NCI-H1105 (cell line): ENCODE results near the gene FSTL1.

Source experiments
- DNase-seq: peaks from one replicate; lab custom pipeline; 2025; lab: John Stamatoyannopoulos, UW

FSTL1 gene

GRCh38 chr3:120440001-120440703 lies 10.6 kb downstream of the FSTL1 start:
- DNase-seq: no peak

DNA sequence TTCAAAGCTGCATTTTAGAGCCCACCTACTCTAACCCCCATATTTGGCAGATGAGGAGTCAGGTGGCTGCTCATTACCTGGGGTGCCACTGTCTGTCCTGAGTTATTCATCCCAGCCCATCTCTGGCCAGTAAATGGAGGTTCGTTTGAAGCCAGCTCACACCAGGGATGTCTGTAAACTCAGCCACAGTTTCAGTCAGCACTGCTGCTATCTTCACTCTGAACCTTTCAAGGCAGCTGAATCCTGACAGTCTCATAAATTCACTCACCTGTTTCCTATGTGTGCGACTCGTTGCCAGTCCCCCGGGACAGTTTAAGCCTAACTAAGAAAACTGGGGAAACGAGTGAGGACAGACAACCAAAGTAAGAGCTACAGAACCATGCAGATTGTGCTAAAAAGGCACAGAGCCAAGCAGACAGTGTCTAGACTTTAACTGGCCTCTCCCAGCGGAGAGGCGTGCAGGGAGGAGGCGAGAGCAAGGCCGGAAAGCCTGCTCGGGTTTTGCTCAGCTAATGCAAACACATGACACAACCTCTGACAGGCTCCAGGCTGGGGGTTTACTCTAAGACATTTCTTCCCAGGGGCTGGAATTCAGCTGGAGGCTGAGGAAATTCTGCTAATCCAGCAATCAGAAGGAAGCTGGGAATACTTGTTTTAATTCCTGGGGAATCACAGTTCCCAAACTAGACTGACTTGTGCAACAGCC lies 12.0 kb downstream of the FSTL1 start:
- DNase-seq: no peak

- DNase-seq: no peak
These were observed 12.6 kb downstream of the FSTL1 start for GRCh38 chr3:120438216-120438615.

DNA sequence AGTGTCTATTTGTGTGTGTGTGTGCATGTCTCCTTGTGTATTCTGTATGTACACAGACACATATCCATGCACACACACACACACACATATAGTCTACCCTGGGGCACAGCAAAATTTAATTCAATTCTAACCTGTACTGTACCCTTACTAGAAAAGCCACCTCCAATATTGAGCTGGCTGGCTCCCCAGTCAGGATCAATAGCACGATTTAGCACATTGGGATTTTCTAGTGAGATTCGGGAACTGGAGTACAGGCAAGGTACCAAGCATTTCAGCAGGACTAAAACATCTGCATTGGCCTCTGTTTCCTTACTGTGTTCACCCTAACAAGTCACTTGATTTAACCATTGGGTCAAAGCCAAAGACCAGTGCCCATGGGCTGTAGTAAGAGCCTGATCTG lies 13.2 kb downstream of the FSTL1 start:
- DNase-seq: no peak

GRCh38 chr3:120436523-120437050 lies 14.2 kb downstream of the FSTL1 start:
- no peak for DNase-seq

DNA sequence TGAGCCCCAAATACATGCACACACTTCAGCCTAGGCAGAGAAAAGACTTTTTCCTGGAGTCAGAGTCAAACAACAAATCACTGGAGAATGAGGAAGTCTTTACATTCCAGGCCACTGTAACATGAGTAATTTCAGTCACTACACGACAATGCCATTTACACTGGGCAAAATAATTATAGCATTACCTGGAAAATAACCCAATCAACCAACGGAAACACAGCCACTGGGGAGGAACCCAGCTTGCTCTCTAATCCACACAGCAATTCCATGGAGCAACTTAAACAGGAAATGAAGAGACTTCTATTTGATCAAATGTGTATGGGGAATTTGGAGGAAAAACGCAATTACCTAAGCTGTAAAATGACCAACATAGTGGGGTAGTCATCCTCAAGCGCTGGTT lies 15.2 kb downstream of the FSTL1 start:
- DNase-seq: no peak

- no peak for DNase-seq
These were observed 17.0 kb downstream of the FSTL1 start for GRCh38 chr3:120433662-120434331.

GRCh38 chr3:120432150-120432860 lies 18.5 kb downstream of the FSTL1 start:
- no peak for DNase-seq

DNA sequence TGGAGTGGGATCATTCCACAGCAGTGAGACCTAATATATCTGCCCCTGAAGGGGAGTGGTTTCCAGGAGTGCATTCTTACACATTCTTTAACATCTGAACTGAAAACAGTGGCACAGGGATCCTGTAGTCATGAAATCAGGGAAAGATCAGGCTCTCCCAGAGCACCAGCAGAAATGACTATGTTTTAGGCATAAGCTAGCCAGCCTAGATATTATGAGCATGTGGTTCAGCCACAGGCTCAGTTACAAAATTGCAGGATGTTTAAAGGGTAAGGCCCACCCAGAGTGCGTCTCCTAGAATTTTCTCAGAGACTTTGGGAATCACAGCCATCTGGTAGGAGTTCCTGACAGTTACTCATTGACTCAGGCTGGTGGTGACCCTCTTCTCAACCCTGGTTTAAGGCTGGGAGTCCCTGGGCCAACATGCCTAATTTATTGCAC lies 20.9 kb downstream of the FSTL1 start:
- no peak for DNase-seq

- DNase-seq: no peak
These were observed 21.9 kb downstream of the FSTL1 start for GRCh38 chr3:120428924-120429323.

- no peak for DNase-seq
These were observed 23.6 kb downstream of the FSTL1 start for GRCh38 chr3:120427201-120427600.

GRCh38 chr3:120425572-120426250 lies 25.1 kb downstream of the FSTL1 start:
- DNase-seq: no peak

- no peak for DNase-seq
These were observed 25.7 kb downstream of the FSTL1 start for GRCh38 chr3:120424976-120425570.

GRCh38 chr3:120424506-120424905 lies 26.3 kb downstream of the FSTL1 start:
- DNase-seq: no peak

- DNase-seq: no peak
These were observed 27.4 kb downstream of the FSTL1 start for GRCh38 chr3:120423432-120423831.

DNA sequence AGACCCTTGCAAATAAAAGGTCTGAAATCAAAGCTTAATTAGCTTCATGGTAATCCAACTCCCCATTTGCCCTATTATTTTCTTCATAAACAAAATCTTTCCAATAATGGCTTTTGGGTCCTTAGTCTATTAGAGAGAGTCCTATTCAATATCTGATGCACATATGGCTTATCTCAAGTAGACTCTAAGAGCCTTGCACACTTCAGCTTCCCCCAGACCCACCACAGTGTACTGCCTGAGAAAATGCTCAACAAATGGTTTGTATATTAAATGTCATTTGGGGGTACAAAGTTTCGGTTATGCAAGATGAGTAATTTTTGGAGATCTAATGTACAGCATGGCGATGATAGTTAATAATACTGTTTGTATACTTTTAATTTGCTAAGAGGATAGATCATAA lies 28.9 kb downstream of the FSTL1 start:
- DNase-seq: no peak

DNA sequence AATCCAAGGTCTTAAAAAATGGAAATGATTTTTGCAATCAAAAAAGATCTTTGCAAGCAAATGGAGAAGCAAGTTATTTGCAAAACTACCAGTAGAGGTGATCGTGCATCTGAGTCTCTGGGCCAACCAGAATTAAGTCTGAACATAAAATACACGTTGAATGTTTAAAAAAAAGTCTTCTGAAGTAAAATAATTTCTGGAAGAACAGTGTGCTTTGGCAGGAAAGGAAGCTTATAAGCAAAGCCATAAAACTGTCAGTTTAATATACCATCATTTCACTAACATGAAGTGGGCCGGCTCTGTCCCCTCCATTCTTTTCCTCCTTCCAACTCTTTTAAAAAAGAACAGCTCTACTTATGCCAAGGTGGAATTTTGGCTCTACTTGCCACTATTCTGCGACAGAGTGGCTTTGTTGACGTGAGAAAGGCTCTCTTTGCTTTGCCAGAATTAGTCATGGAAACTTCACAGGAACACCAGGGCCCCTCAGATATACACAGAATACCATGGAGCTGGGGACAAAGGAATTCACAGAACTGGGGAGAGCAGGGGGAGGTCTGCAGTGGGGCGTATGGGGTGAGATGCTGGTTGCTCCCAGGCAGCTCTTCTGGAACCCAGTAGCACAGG lies 29.8 kb downstream of the FSTL1 start:
- DNase-seq: no peak

DNA sequence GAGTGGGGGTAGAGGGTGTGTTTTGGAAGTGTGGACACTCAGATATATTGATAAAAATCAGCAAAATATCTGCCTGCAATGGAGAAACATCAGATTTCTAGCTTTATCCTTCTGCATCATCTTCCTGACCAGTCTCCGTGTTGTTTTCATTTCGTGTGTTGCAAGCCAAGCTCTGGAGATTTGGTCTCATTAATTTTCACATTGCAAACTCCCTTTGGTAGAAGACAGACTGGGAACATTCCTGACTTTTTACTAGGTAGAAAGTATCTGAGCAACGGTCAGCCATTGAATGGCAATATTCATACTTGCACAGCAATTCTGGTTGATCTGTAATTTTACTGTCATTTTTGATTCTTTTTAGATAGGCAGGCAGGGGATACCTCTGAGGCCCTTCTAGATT lies 30.4 kb downstream of the FSTL1 start:
- no peak for DNase-seq

GRCh38 chr3:120419797-120420196 lies 31.0 kb downstream of the FSTL1 start:
- DNase-seq: no peak

DNA sequence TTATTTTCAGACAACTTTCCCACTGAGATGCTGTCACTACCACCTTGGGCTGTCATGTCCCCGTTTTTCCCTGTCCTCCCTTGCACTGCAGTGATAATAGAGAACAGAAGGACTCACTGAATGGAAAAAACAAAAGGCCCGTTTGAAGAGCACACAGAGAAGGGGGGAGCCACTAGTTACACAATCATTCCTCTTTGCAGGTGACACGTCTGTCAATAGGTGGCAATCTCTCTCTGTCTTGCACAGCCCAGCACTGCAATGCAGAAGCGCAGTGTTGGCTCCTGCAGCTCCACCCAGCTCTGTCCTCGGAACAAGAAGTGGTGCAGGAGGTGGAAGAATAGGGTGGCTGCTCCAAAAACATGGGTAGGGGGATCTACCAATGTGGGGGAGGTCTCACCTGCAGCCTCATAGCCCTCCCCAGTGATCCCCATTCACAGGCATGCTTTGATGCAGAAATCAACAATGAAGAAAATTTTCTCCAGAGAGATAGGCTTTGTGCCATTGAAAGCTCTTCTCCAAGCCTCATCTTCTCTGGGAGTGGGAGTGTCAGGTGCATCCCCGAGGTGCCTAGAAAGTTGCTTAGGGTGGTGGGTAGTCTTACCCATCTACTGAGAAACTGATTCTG lies 31.8 kb downstream of the FSTL1 start:
- peak; percentile 64 for DNase-seq
